ENCODE measurements around the gene LDB2. TPM values are rescaled to one million over a fixed set of nuclear protein-coding genes. Genes with fewer than 3 reads are reported as not detected.
"Not testable (repeated sequence)": the region's sequence is repeated elsewhere in the genome, so short reads cannot be mapped to it uniquely, and the experiment has no call there.

Gene LDB2
- total RNA-seq, 3 donors from 2014 or later: 4.7 to 19.9 (median 9.3) TPM

- Histone ChIP-seq H3K36me3 (ENCODE audit: low read depth) (no peaks in the 10 kb centered on the region), H3K4me3 (no peak overlapping the region), H3K4me1 (ENCODE audit: low read depth) (no peaks in the 10 kb centered on the region), H3K9me3 (no peaks in the 10 kb centered on the region)
- TF ChIP-seq CTCF (IDR thresholded peaks at IDR 0.05): no peak
- DNase-seq: no peak
- no peak for ATAC-seq
- intact Hi-C loops (cut with DNase I, micrococcal nuclease): no loop called here
Measured at GRCh38 chr4:16532240-16532970, 366.0 kb downstream of the LDB2 start.

GRCh38 chr4:16530688-16531635, 367.5 kb downstream of the LDB2 start:
- intact Hi-C loops (cut with DNase I, micrococcal nuclease): no loop called here
- no peak for DNase-seq
- no peak for ATAC-seq

GRCh38 chr4:16524911-16525554, 373.4 kb downstream of the LDB2 start:
- Histone ChIP-seq H3K4me3 (no peak overlapping the region), H3K4me1 (ENCODE audit: low read depth) (no peaks in the 10 kb centered on the region), H3K9me3 (no peaks in the 10 kb centered on the region), H3K36me3 (ENCODE audit: low read depth) (no peaks in the 10 kb centered on the region)
- no peak for TF ChIP-seq CTCF (IDR thresholded peaks at IDR 0.05)
- peak in 1 of 3 donors; percentile 7 for DNase-seq
- intact Hi-C loops (cut with DNase I, micrococcal nuclease): no loop called here
- peak; percentile 40 for ATAC-seq

More at GRCh38 chr4:16530688-16531635, 367.5 kb downstream of the LDB2 start:
- Histone ChIP-seq H3K36me3 (ENCODE audit: low read depth) (no peaks in the 10 kb centered on the region), H3K4me1 (ENCODE audit: low read depth) (no peaks in the 10 kb centered on the region), H3K4me3 (no peak overlapping the region), H3K9me3 (no peaks in the 10 kb centered on the region)
- TF ChIP-seq CTCF (IDR thresholded peaks at IDR 0.05): no peak

- DNase-seq (no peak), ATAC-seq (no peak)
- H3K36me3 ChIP-seq (ENCODE audit: low read depth): no peaks in the 10 kb centered on the region
- no peaks in the 10 kb centered on the region for H3K9me3 ChIP-seq
- TF ChIP-seq CTCF (IDR thresholded peaks at IDR 0.05): no peak
- intact Hi-C loops (cut with DNase I, micrococcal nuclease): no loop called here
- no peaks in the 10 kb centered on the region for H3K4me1 ChIP-seq (ENCODE audit: low read depth)
- H3K4me3 ChIP-seq: no peak overlapping the region
Measured at GRCh38 chr4:16524406-16524805, 374.0 kb downstream of the LDB2 start.

- ATAC-seq; H3K9me3 ChIP-seq; DNase-seq; H3K4me3 ChIP-seq; intact Hi-C loops (cut with DNase I, micrococcal nuclease); H3K36me3 ChIP-seq (ENCODE audit: low read depth); H3K4me1 ChIP-seq (ENCODE audit: low read depth): not testable (repeated sequence)
Measured at GRCh38 chr4:16523526-16523925, 374.9 kb downstream of the LDB2 start.

Data from mucosa of descending colon (tissue), 3 donors.